Breast epithelium (tissue), 3 donors: Measurements from ENCODE around the gene RAB44.

Source experiments
- CTCF ChIP-seq, 3 donors: fragments of 450-650 bp; IDR thresholded peaks; one replicate each; pipeline ENCODE4 v1.5.1; 2016 to 2017; ENCODE audit warnings: antibody characterized with exemption in 3 of 3, mild to moderate bottlenecking in 3 of 3, moderate library complexity in 3 of 3
- POLR2A ChIP-seq: fragments of 450-650 bp; IDR thresholded peaks from one replicate; pipeline ENCODE4 v1.6.1; 2016; ENCODE audit warnings: antibody characterized with exemption, mild to moderate bottlenecking, moderate library complexity
- POLR2AphosphoS5 ChIP-seq, 3 donors: sonication (generic); formaldehyde crosslinking; IDR thresholded peaks; one replicate each; pipeline ENCODE4 v1.6.1; 2017; ENCODE audit warnings: antibody characterized with exemption in 3 of 3

GRCh38 chr6:36688739-36689075 lies 8.9 kb upstream of the RAB44 start:
- TF ChIP-seq CTCF (IDR thresholded peaks at IDR 0.05) (no peak), POLR2AphosphoS5 (IDR thresholded peaks at IDR 0.05) (no peak), POLR2A (no peak)
